ENCODE measurements around the gene RBMS1.
"Not testable (repeated sequence)": the region's sequence is repeated elsewhere in the genome, so short reads cannot be mapped to it uniquely, and the experiment has no call there.

RBMS1 gene

GRCh38 chr2:160431441-160431840, 62.2 kb downstream of the RBMS1 start:
- no peak for DNase-seq

DNA sequence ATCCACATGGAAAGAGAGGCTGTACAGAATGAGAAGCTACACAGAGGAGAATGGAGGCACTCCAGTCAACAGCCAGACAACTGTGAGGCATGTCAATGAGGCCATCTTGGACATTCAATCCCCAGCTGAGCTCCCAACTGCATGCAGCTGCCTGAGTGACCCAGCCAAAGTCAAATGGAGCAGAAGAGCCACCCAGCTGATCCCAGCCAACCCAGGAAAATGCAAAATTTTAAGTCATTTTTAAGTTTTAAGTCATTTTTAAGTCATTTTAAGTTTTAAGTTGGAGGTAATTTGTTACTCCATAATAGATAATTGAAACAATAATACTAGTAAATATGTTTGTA, 63.6 kb downstream of the RBMS1 start:
- DNase-seq = no peak

DNA sequence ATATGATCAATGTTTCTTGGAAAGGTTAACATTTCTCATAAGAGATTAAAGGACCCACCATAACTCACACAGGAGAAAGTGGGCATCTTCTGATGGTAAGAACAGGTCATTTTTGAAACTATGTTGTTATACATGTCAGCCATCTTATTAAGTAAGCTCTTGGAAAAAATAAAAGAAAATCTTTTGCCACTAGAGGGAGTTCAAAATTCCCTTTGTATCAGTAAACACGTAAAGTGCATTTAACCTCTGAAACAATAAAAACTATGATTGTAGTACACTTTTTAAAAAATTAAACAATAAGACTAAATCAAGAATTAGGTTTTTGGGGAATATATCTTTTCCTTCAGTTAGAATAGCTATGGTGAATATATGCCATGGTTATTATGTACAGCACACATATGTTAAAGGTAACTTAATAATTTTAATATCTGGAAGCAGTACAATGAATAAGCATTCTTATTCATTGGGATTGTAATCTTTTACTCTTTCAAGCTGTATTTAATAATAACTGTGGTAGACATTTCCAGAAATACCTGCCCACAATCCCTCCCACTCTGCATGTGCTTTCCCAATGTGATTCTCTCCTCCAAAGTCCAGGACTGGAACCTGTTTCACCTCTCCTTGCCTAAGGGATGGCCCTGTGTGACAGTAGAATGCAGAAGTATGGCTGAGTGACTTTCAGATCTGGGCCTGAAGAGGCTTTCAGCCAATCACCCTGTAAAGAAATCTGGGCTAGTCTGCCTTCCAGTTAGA, 64.2 kb downstream of the RBMS1 start:
- no peak for DNase-seq

- DNase-seq = no peak
Measured at GRCh38 chr2:160428405-160428763, 65.2 kb downstream of the RBMS1 start.

DNA sequence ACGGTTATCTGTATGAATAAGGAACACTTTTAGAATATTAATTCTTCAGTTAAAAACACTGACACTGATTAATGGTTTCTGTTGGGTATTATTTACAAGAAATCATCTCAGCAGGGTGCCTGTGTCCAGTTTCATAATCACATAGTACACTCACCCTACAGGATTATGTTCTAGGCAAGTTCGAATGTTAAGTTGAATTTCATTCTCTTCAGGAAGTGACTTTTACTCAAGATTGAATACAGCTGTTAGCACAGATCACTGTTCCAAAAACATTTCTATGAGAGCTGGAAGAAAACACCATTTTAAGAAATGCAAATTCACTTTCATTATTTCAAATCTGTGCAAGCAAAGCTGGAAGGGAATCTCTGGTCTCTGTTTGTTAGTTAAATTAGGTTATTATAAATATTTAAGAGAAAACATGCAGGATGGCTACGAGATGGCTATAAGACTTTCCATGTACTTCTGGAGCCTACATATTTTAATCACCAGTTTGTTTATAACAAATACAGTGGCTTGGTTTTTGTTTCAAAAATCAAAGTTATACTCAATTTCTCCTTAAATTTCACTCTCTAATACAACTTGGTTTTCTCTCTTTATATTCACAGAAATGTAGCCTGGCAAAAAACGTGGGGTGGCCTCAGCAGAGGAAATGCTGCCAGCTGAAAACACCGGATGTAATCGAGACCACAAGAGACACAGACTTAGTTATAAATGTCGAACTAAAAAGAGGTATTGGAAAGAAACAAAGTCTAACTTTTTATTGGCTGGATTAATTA, 65.8 kb downstream of the RBMS1 start:
- DNase-seq = peak; percentile 47

DNA sequence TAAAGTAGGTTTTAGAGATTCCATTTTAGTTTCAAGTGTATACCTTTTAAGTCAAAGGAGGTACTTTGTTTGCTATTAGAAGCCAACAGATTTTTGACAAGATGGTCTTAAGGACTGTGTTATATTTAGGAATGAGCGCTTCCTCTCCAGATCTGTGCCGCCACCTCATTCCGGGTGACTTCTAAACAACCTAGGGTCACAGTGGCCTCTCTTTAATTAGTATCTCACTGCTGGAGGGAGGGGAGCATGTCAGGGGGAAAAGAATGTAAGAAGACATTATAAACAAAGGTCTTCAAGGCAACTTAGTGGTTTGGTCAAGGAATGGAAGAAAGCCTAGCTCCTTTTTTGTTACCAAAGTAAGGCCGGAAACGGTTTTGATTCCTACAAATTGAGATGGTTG, 67.0 kb downstream of the RBMS1 start:
- DNase-seq = no peak

DNA sequence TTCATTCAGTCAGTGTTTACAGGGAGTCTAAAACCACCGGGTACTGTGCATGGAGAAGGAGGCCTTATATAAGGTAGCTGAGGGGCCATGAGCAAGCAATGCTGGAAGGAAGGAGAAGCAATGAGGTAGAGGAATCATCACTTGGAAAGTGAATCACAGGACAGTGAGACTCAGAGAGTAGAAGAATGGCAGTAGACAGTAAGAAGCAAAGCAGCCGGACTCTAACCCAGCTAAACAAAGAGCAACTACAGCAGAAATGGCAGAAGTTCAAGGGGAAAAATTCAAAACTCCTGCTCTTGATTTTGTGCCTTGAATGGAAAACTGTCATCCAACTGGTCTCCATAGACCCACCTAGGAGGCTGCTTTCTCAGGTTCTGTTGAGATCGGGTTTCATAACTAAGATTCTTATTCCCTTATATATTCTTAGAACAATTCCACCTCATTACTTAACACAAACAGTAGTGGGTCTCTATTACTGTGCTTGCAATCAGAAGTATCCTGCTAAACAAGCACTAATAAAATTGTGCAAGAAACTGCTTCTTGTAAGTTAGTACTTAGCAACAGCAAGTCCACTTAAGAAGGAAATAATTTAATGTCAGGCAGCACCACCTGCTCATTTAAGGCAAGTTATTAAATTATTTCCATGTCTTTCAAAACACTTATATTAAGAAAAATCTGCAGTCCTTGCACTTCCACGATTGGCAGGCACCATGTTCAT, 68.0 kb downstream of the RBMS1 start:
- DNase-seq = no peak

GRCh38 chr2:160423126-160423525, 70.5 kb downstream of the RBMS1 start:
- no peak for DNase-seq

GRCh38 chr2:160421646-160422501, 71.7 kb downstream of the RBMS1 start:
- not testable (repeated sequence) for DNase-seq

DNA sequence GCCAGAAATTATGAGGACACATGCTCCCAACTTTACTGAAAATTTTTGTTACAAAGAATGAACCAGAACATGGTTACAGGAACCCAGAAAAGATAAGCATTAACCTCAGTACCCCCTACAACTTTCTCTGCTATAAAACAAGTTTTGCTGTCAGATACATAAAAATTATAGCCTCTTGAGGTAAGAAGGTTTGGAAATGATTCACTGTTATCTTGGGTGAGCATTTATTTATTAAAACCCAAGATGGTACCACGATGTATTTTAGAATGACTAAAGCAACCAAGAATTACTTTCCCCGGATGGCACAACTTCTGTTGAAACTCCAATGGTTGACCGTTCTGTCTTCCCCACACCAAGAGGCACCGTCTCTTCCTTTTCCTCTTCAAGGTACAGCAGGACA, 72.9 kb downstream of the RBMS1 start:
- no peak for DNase-seq

DNA sequence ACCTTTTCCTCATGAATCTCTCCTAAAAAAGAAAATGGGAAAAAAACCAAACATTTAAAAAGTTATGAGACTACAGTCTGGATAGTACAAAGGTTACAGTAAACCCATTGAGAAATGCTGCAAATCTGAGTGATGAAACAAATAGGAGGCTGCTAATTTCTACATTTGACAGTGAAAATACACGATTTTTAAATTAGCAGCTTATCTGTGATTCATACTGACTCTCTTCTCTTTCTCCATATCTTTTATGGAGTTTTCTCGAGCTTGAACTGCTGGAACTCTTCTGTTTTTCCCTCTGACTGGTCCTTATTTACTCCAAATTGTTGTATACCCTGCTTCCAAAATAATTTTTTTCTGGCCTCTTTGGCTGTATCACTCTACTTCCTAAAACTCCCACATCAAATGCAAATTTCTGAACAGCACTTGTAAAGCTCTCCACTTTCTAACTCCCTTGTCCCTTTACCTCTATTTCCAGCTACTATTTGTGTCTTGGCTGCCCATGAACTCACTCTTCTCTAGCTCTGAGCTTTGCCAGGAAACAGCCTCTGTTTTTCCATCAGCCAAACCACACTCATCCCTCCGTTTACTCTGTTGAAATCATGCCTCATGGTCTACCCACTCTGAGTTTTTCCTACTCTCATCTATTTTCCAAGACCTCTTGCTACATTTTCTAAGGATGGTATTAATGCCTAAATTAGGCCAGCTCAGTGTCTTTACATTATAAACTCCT, 73.7 kb downstream of the RBMS1 start:
- no peak for DNase-seq

- DNase-seq = no peak
Measured at GRCh38 chr2:160418853-160419252, 74.8 kb downstream of the RBMS1 start.

GRCh38 chr2:160418398-160418765, 75.2 kb downstream of the RBMS1 start:
- DNase-seq = no peak

- DNase-seq = peak; percentile 31
Measured at GRCh38 chr2:160417745-160418397, 75.7 kb downstream of the RBMS1 start.

GRCh38 chr2:160415991-160416390, 77.6 kb downstream of the RBMS1 start:
- DNase-seq = no peak

- no peak for DNase-seq
Measured at GRCh38 chr2:160411955-160412354, 81.7 kb downstream of the RBMS1 start.

DNA sequence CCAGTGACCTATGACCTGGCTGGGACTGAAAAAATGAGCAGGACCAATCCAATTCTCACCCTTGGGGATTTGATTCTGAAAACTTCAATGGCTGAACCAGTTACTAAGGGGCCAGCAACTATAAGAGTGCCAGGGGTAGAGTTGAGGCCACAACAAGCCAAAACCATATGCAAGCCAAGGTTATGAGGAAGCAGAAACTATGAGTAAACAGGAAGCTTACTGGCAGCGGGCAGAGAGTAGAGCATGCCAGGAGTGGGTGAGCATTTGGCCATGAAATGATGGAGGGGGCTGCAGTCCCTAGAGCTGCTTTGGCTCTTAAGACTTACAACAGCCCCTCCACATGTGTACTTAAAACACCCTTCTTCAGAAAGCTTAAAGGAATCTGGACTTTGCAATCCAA, 82.4 kb downstream of the RBMS1 start:
- peak; percentile 37 for DNase-seq

DNA sequence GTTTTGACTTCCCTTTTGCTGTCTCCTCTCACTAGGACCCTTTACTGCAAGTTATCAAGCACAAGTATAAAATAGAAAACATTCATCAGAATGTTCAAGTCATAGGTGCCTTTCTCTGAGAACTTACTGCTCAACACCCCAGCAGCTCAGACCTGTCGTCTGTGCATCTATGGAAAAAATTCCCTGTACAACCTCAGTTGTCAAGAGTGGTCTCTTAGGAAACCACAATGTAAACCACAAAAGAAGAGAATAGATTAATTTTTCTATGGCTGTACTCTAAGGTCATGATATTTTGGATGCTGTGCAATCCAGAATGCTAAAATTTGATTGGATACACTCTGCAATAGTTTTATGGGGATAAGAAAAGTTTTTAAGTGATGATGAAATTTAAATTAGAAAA, 84.1 kb downstream of the RBMS1 start:
- DNase-seq = no peak

DNA sequence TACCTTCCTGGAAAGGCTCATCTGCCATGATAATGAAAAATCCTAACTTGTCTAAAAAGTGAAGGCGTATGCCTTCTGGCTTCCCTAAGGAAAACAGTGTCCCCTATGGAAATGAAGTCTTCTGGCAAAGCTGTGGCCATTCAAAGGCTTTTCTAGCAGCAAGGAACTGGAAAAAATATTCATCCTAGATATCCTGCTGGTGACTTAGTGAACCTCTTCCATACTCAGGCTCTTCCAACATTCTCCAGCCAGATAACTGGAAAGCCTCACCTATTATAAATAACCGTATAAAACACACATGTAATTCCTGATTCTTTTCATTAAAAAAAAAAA, 84.7 kb downstream of the RBMS1 start:
- DNase-seq = no peak

GRCh38 chr2:160408173-160408958, 85.2 kb downstream of the RBMS1 start:
- DNase-seq = no peak

All from activated naive CD4-positive, alpha-beta T cell treated with Interleukin-2 at 50 U/mL for 16 hours (primary cell).